GM18526 (cell line): ENCODE data around the gene KCTD2.

Source experiments
- POLR2A ChIP-seq: IDR thresholded peaks from 3 replicates; pipeline ENCODE4 v1.6.1; 2011; ENCODE audit not compliant: insufficient read length; ENCODE audit errors: extremely low read depth

Gene KCTD2

GRCh38 chr17:75084039-75084660, 37.1 kb downstream of the KCTD2 start:
- TF ChIP-seq POLR2A = no peak

- no peak for TF ChIP-seq POLR2A
These were observed 39.6 kb downstream of the KCTD2 start for GRCh38 chr17:75086496-75087181.

DNA sequence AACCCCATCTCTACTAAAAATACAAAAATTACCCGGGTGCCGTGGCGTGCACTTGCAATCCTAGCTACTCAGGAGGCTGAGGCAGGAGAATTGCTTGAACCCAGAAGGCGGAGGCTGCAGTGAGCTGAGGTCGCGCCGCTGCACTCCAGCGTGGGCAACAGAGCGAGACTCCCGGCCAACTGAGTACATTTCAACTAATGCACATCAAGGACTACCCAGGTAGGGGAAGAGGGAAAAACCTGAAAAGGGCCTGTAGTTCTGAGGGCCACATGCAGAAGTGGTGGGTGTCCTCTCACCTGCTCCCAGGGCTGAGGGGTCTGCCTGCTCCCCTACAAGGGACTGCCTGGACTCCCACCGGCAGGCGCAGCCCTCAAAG, 40.1 kb downstream of the KCTD2 start:
- TF ChIP-seq POLR2A = no peak

- peak; percentile 49 for TF ChIP-seq POLR2A
These were observed 40.8 kb downstream of the KCTD2 start, which contains the start of gene SLC16A5 for GRCh38 chr17:75087558-75088453. SLC16A5 (plus strand) TSS chr17:75087954; CDS start chr17:75093637, 5,683 bp downstream.

- TF ChIP-seq POLR2A = no peak
These were observed 41.7 kb downstream of the KCTD2 start for GRCh38 chr17:75088465-75089417.

DNA sequence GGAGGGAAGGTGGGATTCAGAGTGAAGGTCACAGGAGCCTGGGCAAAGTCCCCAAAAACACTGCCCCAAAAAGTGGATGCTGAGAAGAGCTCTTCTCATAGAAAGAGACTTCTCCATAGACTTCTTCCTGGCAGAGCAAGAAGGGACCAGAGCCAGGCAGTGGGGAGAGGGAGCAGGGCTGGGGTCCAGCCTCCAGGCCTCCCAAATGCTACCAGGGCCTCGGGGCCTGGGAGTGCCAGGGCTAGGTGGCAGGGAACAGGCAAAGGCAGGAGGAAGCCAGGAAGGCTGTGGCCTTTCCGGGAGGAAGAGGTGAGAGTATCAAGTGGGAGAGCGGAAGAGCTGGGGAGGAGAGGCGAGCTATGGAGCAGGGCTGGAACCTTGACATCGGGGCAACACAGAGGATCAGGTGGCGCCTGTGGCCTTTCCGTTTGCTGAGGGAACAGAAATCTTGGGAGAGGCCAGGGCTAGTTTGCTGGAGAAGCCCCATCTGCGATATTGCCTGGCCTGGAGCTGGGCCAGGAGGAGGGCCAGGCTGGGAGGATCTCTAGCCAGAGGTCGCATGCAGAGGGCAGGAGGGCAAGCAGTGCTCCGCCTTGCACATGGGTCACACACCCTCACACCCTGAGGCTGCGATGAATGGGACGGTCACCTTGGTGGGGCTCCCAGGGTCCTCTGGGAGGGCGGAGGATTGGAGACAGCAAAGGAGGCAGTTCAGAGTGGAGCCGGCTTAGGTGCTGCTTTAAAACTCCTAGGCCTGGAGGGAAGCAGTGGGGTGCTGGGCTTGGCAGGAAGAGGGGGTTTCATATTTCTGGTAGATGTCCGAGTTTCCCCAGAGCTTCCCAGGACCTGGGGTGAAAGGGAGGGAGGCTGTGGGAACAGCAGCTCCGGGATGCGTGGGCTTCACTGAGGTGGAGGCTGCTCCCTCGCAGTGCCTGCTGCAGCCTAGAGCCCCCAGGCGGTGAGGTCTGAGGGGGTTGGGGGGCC, 44.1 kb downstream of the KCTD2 start:
- TF ChIP-seq POLR2A = no peak

DNA sequence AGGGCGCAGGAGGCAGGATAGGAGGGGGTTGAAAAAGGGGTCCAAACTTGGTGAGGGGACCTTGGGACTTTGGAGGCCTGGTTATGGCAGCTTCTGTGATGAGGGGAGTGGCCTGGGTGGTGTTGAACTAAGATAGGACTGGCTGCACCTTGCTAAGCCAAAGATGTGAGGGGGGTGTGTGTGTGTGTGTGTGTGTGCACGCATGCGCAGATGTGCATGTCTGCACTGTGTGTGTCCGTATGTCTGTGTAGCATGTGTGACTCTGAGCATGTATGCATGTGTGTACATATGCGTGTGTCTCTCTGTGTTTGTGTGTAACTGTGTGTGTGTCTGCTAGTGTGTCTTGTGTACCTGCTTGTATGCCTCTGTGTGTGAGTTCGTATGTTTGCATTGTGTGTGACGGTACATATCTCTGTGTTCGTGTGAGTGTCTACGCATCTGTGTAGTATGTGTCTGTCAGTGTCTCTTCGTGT, 44.9 kb downstream of the KCTD2 start:
- TF ChIP-seq POLR2A = no peak

- TF ChIP-seq POLR2A = no peak
These were observed 46.6 kb downstream of the KCTD2 start for GRCh38 chr17:75093548-75094158.

- no peak for TF ChIP-seq POLR2A
These were observed 47.9 kb downstream of the KCTD2 start for GRCh38 chr17:75094871-75095399.

DNA sequence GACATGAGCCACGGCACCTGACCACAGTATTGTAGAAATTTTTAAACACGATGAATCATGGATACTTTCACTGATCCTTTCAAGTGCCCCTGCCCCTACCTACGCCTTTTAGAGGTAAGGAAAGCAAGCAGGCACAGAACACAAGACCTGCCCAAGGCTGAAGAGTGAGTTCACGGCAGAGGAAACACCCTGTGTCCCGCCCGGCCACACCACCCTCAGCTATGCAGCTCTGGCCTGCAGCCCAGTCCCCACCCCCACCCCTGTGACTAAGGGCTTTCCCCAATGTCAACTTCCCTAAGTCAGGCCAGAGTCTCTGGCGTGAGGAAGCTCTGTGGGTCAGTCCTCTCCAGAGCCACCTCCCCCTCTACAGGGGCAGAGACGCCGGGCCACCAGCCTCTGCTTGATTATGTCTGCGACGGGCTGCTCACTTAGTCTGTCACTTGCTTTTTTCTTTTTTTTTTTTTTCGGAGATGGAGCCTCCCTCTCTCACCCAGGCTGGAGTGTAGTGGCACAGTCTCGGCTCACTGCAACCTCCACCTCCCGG, 49.1 kb downstream of the KCTD2 start:
- TF ChIP-seq POLR2A = no peak

DNA sequence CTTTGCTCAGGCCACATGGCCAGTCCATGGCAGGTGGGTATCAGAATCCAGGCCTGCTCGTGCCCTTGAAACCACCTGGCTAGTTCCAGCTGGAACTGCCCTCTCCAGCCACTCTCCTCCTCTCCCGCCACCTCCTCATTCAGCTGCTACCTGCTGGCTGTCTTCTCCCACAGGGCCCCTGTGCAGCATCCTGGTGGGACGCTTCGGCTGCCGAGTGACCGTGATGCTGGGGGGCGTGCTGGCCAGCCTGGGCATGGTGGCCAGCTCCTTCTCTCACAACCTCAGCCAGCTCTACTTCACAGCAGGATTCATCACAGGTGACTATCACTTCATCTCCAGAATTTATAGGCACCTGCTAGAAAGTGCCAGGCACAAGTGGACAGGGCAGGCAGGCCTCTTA, 50.8 kb downstream of the KCTD2 start:
- no peak for TF ChIP-seq POLR2A

GRCh38 chr17:75098861-75099260, 51.8 kb downstream of the KCTD2 start:
- no peak for TF ChIP-seq POLR2A

- TF ChIP-seq POLR2A = no peak
These were observed 53.0 kb downstream of the KCTD2 start for GRCh38 chr17:75099881-75100595.
